COLO668 (cell line): Measurements from ENCODE around the gene GATA2.

Experiments
- DNase-seq: peaks from one replicate; lab custom pipeline; 2025; ENCODE audit not compliant: unreplicated experiment; lab: John Stamatoyannopoulos, UW

The GATA2 gene

DNA sequence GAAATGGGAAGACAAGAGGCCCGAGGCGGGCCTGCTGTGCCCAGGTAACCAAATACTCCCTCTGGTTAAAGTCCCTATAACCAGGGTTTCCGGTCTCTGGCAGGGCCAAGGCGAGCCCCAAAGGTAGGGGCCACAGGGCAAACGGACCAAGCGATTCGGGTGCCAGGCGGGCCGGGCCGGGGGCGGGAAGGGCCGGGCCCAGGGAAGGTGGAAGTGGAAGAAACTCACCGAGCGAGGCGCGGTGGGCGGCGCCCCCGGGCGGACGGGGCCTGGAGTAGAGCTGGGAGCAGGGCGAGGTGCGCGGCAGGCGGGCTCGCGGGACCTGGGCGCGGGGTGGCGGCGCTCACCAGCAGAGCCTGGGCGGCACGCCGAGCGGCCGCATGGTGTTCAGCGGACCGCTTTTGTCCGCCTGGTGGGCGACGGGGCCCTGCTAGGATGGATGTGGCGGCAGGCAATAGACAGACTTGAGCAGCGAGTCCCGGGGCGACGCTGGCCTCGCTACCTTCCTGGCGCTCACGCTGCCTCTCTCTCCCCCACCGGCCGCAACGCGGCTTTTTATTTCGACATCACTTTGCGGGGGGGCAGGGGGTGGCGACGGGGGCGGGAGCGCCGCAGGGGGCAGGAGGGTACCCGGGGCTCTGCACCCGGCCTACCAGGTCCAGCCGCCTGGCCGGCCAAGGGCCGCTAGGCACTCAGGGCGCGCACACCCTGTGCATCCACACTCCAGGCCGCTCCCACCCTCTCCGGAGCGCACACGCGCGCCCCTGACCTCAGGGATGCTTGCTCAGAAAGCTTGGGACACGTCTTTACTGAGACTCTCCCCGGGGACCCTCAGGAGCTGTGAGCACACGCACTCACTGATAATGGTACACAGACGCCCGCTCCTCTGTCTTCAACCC is at the start of gene GATA2:
Gene GATA2 (minus strand): TSS at position 531 of the 899 bp plus-strand sequence. CDS start 6,170 bp downstream, outside the sequence.
- DNase-seq = peak; percentile 48

DNA sequence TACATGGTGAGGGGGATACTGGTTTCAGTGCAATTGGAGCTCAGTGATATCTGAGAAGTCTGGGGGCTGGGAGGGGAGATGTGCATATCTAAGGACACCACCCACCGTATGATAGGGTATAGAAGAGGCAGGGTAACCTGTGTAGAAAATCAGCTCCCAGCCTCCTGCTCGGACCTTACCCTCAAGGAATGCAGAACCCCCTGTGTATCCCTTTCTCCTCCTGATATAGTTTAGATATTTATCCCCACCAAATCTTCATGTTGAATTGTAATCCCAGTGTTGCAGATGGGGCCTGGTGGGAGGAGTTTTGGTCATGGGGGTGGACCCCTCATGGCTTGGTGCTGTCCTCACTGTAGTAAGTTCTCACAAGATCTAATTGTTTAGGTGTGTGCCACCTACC is 48.2 kb upstream of the GATA2 start:
- no peak for DNase-seq

DNA sequence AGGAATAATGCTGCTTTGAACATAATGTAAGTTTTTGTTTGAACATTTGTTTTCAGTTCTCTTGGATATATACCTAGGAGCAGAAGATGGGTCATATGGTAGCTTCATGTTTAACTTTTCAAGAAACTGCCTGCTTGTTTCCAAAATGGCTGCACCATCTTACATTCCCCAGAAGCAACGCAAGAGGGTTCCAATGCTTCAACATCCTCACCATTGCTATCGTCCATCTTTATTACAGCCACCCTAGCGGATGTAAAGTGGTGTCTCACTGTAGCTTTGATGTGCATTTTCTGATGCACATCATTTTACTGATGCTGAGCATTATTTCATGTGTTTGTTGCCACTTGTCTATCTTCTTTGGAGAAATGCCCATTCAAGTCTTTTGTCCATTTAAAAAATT is 46.4 kb upstream of the GATA2 start:
- no peak for DNase-seq

DNA sequence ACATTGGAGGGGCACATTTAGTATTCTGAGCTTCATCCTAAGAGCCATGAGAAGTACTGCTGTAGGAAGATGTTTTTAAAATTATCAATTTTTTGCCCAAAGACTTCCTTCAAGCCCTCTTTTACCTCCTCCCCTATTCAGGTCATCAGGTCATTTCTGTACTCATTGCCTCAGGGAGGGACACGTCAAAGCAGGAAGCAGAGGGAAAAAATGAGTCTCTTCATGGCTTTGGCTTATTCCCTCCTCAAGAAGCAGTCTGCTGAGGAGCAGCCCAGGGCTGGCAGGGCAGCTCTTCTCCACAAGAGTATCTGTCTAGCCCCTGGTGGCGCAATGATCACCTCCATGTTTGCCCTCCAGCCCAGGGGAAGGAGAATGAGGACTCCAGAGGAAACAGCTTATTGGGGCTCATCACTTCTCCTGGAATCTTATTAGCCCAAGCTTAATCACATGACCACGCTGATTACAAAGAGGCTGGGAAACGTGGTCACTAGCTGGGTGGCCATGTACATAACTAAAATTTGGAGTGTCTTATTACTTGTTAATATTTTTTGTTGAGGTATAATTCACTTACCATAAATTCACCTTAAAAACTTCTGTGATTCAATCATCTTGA is 44.2 kb upstream of the GATA2 start:
- no peak for DNase-seq

GRCh38 chr3:128532012-128532983 is 39.3 kb upstream of the GATA2 start:
- DNase-seq = no peak

GRCh38 chr3:128524374-128525299 is 31.6 kb upstream of the GATA2 start:
- no peak for DNase-seq

DNA sequence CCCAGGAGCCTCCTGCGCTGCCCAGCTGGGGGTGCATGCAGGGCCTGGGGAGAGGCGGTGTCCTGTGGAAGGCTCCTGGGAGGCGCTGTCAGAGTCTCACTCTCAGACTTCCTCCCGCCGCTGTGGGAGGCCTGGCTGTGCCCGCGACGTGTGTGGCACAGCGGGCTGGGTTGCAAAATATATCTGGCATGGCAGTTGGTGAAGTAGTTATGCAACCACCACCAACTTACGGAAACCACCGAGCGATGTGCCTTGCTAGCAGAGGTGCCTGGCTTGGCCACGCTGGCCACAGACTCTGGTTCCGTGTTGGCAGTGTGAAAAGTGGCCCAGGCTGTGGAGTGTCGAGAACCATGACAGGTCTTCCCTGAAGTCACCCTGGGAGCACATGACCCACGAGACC is 30.6 kb upstream of the GATA2 start:
- no peak for DNase-seq

GRCh38 chr3:128521715-128522114 is 28.7 kb upstream of the GATA2 start:
- DNase-seq = no peak

DNA sequence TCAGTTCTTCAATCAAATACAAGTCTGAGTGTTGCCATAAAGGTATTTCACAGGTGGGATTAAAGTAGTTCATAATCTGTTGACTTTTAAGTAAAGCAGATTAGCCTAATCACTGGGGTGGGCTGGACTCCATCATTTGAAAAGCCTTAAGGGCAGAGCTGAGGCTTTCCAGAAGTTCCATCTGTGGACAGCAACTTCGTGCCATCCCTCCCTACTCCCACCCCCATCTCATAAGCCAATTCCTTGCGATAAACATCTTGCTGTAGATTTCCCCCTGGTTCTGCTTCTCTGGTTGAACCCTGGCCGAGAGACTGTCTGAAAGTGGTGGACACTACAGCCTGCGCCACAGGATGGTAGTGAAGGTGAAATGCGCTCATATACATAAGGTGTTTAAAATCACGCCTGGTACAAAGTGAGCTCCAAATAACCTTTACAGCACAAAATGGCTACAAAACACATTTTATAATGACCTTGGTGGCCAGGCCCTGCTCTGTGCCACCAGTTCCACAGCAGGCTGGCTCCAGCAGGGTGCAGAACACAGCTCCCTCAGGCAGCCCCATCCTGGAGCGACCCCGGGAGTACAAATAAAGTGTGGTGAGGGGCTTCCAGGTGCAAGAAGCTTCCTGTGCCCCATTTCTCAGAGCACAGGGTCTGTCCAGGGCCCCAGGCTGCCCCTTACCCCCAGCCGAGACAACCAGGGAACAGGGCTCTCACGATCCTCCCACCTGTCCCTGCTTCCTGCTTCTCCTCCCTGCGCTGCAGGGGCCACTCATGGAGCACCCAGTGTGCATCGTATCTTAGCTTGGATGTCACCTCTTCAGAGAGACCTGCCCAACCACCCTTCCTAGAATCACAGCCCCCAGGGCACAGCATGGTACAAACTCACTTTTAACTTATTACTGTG is 25.8 kb upstream of the GATA2 start:
- no peak for DNase-seq

DNA sequence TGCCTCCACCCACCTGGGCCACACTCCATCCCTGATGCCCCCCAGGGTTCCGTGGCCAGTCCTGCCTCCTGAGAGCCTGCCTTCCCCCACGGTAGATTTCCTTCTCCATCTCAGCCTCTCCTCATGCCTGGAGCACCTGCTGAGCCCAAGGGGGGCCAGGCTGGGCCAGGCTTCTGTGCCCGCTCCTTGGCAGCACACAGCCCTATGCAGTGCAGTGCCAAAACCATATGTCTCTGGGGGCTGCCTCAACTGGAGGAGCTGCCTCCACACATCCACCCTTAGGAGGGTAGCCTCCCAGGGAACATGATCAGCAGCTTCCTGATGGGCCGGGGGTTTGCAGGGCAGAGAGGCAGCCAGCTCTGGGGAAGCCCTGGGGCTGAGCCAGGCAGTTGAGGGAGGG is 24.6 kb upstream of the GATA2 start:
- DNase-seq = no peak

DNA sequence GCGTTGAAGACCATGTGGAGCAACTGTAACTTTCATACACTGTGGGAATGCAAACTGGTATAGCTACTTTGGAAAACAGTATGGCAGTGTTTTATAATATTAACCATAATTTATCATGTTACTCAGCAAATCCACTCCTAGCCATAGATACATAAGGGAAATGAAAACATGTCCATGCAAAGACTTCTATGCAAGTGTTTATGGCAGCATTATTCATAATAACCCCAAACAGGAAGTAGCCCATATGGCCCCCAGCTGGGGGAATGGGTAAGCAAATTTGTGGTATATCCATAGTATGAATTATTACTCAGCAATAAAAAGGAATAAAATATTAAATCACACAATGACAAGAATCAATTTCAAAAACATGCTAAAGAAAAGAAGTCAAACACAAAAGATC is 23.0 kb upstream of the GATA2 start:
- no peak for DNase-seq

GRCh38 chr3:128508852-128509251 is 15.9 kb upstream of the GATA2 start:
- no peak for DNase-seq

GRCh38 chr3:128506754-128507153 is 13.8 kb upstream of the GATA2 start:
- no peak for DNase-seq

GRCh38 chr3:128505771-128506170 is 12.8 kb upstream of the GATA2 start:
- no peak for DNase-seq

DNA sequence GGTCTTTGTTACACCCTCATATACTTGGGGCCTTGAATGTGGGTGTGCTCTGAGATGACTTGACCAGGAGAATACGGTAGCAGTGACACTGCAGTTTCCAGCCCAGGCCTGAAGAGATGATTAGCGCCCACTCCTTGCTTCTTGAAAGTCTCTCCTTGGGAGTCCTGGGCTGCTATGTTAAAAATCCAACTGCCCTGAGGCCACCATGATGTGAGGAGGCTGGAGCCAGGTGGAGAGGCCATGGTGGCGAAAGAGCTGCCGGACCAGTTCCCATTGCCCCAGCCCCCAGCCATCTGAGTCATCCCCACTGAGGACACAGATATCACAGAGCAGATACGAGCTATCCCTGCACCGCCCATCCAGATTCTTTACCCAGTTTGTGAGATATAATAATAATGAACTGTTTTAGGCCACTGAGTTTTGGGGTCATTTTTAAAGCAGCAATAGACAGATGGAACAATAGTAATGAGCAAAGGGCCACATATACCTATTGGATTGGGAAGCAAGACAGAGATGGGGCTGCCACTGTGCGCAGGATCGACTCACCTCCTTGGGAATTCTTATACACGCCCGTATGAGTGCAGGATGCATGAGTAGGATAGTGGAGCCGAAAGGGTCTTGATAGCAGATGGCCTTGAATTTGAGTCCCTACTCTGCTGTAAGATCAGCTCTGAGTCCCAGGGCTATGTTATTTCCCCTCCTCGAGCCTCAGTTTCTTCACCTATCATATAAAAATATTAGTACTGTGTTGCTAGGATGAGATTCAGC is 12.1 kb upstream of the GATA2 start:
- DNase-seq = no peak

- DNase-seq = no peak
Measured at GRCh38 chr3:128504533-128504915, 11.5 kb upstream of the GATA2 start.

DNA sequence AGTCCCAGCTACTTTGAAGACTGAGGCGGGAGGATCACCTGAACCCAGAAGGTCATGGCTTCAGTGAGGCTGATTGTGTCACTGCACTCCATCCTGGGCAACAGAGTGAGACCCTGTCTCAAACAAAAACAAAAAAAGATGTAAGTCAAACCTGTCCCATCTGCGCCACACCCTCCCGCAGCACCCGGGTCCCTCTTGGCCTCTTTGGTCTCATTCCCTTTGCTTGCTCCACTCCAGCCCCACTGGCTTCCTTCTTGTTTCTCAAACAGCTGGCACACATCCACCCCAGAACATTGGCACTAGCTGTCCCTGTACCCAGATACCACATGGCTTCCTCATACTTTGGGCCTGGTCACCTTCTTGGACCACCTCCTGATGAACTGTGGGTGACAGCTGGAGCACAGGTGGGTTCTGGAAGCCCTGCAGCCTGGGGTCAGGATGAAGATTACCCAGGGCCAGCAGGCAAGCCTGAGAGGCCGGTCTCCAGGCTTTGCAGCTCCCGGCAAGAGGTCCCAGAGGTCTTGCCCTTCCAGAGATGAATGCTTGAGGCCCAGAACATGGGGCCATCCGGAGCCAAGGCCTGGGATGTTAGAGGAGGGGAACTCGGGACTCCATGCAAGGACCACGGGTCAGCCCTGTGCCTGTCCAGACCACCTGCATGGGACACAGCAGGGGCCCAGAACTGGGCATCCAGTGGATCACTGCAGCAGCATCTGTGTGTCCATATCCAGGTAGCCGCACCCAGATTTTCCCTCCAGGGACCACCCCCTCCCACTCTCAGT is 10.9 kb upstream of the GATA2 start:
- no peak for DNase-seq

- no peak for DNase-seq
Measured at GRCh38 chr3:128503164-128503651, 10.2 kb upstream of the GATA2 start.
